A549 treated with GW870086 at 1 μM for 4 hours (cell line): Measurements from ENCODE around the gene POLRMT. TPM values are rescaled to one million over a fixed set of nuclear protein-coding genes. Genes with fewer than 3 reads are reported as not detected.

Experiments used
- total RNA-seq: library from RNA; stranded (reverse); fragments of 200-300 nt; extraction: Qiagen RNA extraction; gene quantifications from 5 replicates; pipeline ENCODE4 v1.2.3, GENCODE V29; 2022; ENCODE audit warnings: low read depth

The POLRMT gene
- 74.9 to 100 TPM (median 98.7 TPM) in 5 replicates for total RNA-seq

GRCh38 chr19:633068-633785 is at the start of gene POLRMT:
Gene POLRMT (minus strand): TSS chr19:633537. CDS start chr19:633512, 25 bp downstream.

DNA sequence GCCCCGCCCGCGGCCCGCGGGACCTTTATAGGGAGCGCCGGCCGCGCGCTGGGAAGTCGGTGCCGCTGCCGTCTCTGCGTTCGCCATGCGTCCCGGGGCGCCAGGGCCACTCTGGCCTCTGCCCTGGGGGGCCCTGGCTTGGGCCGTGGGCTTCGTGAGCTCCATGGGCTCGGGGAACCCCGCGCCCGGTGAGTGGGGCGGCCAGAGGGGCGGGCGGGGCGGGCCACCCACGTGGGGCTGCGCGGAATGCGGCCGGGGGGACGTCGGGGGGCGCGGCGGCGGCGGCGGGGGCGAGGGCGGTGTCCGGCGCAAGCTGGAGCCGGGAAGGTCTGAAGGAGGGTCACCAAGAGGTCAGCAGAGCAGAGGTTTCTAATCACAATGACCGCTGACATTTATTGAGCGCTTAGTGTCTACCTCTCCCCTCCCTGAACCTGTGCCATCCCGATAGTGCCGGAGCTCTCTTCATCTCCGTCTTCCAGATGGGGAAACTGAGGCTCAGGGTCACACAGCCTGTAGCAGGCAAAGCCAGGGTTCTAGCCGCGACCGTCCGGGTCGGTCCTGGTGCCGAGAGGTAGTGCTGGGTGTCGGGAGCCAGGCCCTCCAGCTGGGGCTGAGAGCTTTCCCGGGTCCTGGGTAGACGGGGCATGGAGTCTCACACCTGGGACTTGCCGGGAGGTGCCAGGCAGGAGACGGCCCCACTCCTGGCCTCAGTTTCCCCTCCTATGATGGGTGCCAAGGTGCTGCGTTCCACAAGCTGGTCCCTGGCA is 43.2 kb upstream of the POLRMT start, which contains the start of gene FSTL3:
Gene FSTL3, plus strand, starts transcription at position 54 of the 767 bp plus-strand sequence. Its CDS starts 32 bp downstream, at position 86.

DNA sequence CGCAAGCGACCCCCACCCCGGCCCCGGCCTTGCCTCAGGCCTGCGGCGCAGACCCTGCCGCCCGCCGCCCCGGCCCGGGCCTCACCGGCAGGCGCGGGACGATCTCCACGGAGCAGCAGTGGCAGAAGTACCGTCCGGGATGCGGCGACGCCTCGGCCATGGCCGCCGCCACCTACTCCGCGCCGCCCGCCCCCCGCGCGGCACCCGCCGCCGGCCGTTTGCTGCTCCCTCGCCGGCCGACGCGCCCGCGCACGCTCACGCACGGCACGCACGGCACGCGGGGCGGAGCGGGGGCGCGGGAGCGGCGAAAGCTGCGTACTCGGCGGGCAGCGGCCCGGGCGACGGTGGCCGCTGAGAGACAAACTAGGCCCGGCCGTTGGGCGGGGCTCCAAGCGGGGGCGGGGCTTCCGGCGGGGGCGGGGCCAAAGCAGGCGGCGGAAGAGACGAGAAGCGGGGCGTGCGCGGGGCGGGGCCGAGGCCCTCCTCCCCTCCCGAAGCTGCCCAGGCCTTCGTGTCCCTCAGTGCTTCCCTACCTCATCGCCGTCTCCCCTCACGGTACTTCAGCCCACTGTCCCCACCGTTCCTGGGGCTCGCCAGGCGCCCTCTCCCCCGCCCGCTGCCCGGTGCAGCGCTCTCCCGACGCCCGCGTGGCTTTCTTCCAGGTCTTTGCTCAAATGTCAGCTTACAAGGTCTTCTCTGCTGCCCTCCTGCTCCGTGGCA is 29.8 kb upstream of the POLRMT start, which contains the start of gene RNF126:
Gene RNF126, minus strand, starts transcription at position 253 of the 720 bp plus-strand sequence. Its CDS starts 93 bp downstream, at position 160.

DNA sequence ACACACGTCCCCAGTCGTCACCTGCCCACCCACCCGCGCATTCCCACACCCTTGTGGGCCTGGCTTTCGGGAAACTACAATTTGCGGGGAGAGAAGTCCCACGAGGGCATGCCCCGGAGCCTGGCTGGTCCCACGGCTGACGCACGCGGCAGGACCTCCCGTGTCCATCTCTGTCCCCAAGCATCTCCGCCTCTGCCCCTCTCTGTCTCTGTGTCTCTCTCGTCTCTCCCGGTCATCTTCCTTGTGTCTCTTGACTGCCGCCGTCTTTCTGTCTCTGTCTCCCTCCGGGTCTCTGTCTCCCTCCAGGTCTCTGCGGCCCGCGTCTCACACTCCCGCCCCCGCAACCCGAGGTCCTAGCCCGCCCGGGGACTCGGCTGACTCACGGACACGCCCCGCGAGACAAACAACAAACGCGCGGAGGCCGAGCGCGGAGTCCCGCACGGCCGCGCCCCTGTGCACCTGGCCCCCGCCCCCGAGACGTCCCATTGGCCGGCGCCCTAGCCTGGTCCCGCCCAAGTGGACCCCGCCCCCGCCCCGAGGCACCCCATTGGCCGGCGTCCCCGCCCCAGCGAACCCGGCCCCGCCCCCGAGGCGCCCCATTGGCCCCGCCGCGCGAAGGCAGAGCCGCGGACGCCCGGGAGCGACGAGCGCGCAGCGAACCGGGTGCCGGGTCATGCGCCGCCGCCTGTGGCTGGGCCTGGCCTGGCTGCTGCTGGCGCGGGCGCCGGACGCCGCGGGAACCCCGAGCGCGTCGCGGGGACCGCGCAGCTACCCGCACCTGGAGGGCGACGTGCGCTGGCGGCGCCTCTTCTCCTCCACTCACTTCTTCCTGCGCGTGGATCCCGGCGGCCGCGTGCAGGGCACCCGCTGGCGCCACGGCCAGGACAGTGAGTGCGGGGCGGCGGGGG is 6.2 kb upstream of the POLRMT start, which contains the start of gene FGF22:
Gene FGF22, plus strand, starts transcription at position 627 of the 908 bp plus-strand sequence. Its CDS starts 47 bp downstream, at position 674.

DNA sequence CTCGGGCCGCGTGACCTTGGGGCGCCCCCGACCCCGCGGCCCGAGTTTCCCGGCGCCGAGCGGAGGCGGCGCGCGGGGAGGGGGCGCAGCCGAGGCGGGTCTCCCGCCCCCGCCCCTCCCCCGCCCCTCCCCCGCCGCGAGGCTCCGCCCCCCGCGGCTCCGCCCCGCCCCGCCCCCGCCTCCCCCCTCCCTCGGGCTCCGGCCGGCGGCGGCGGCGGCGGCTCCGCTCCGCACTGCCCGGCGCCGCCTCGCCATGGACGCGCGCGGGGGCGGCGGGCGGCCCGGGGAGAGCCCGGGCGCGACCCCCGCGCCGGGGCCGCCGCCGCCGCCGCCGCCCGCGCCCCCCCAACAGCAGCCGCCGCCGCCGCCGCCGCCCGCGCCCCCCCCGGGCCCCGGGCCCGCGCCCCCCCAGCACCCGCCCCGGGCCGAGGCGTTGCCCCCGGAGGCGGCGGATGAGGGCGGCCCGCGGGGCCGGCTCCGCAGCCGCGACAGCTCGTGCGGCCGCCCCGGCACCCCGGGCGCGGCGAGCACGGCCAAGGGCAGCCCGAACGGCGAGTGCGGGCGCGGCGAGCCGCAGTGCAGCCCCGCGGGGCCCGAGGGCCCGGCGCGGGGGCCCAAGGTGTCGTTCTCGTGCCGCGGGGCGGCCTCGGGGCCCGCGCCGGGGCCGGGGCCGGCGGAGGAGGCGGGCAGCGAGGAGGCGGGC is 43.5 kb downstream of the POLRMT start, which contains the start of gene HCN2:
Gene HCN2, plus strand, starts transcription at position 189 of the 703 bp plus-strand sequence. Its CDS starts 65 bp downstream, at position 254.

GRCh38 chr19:572140-572742 is 61.1 kb downstream of the POLRMT start, which contains the start of gene BSG:
Gene BSG (plus strand): TSS chr19:572596. CDS start chr19:572635, 39 bp downstream.

Other genes starting within 250 kb of the POLRMT start
- 0.37 to 0.46 TPM (median 0.40 TPM) in 5 replicates for gene C2CD4C, start 224.4 kb downstream of the POLRMT start, total RNA-seq
- 0.80 to 1.3 TPM (median 1.00 TPM) in 5 replicates for gene SHC2, start 172.5 kb downstream of the POLRMT start, total RNA-seq
- gene MADCAM1, start 137.1 kb downstream of the POLRMT start, total RNA-seq = 0.14 to 0.40 TPM (median 0.33 TPM) in 5 replicates
- 12.4 to 16.5 TPM (median 14.8 TPM) in 5 replicates for gene TPGS1, start 126.0 kb downstream of the POLRMT start, total RNA-seq
- gene CDC34, start 101.8 kb downstream of the POLRMT start, total RNA-seq = 63.4 to 96.7 TPM (median 95.7 TPM) in 5 replicates
- 0.27 to 0.57 TPM (median 0.38 TPM) in 3 of 5 replicates, not detected in the others for gene GZMM, start 89.5 kb downstream of the POLRMT start, total RNA-seq
- 661 to 737 TPM (median 728 TPM) in 5 replicates for gene BSG, start 60.9 kb downstream of the POLRMT start, total RNA-seq
- gene HCN2, start 43.7 kb downstream of the POLRMT start, total RNA-seq = 28.8 to 39.6 TPM (median 38.9 TPM) in 5 replicates
- 0.32 to 0.79 TPM (median 0.67 TPM) in 5 replicates for gene FGF22, start 6.3 kb upstream of the POLRMT start, total RNA-seq
- 57.4 to 74.9 TPM (median 73.8 TPM) in 5 replicates for gene RNF126, start 29.7 kb upstream of the POLRMT start, total RNA-seq
- gene FSTL3, start 42.9 kb upstream of the POLRMT start, total RNA-seq = 198 to 248 TPM (median 224 TPM) in 5 replicates
- gene PRSS57, start 61.9 kb upstream of the POLRMT start, total RNA-seq = not detected in 5 replicates
- 9.8 to 18.2 TPM (median 15.0 TPM) in 5 replicates for gene PALM, start 75.4 kb upstream of the POLRMT start, total RNA-seq
- gene MISP, start 117.6 kb upstream of the POLRMT start, total RNA-seq = 67.0 to 86.8 TPM (median 81.7 TPM) in 5 replicates
- 206 to 217 TPM (median 211 TPM) in 5 replicates for gene PTBP1, start 163.9 kb upstream of the POLRMT start, total RNA-seq
- gene PLPPR3, start 188.4 kb upstream of the POLRMT start, total RNA-seq = 2.3 to 5.5 TPM (median 4.8 TPM) in 5 replicates
- gene AZU1, start 194.3 kb upstream of the POLRMT start, total RNA-seq = 0.15 to 0.41 TPM (median 0.35 TPM) in 4 of 5 replicates, not detected in the other
- gene PRTN3, start 207.5 kb upstream of the POLRMT start, total RNA-seq = 0.47 to 0.77 TPM (median 0.60 TPM) in 5 replicates
- 0.16 to 0.30 TPM (median 0.29 TPM) in 3 of 5 replicates, not detected in the others for gene ELANE, start 218.8 kb upstream of the POLRMT start, total RNA-seq
- 11.2 to 22.1 TPM (median 21.4 TPM) in 5 replicates for gene CFD, start 226.1 kb upstream of the POLRMT start, total RNA-seq